Inferior parietal cortex (tissue), 1 donor: Measurements from ENCODE around the gene BOD1.
A peak's percentile ranks its signal among the peaks of the same experiment; 100 is the strongest.

Experiments
- DNase-seq: peaks from one replicate; pipeline ENCODE4 v3.0.0-alpha.2; 2016; ENCODE audit errors: extremely low spot score

The BOD1 gene

DNA sequence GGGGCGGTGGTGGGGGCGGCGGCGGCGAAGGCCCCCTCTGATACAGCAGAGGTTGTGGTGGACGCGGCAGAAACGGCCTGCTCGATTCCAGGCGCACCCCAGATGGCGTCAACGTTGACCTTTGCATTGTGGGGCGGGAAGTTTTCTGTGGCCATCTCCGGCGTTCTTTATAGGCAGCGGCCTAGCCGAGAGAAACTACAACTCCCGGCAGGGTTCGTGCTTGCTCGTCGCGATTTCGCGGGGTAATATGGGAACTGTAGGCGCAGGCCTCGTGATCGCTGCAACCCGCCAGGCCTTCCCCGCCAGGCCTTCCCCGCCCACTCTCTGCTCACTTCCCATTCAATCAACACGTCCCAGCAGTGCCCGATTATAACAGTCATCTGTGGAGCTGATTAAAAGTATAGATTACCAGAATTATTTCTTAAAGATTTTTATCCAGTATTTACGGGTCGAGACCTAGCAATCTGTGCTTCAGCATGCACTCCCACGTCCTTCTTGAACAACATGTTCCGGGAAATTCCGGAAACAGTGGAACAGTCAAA lies at the start of gene BOD1:
Gene BOD1, minus strand, starts transcription at position 74 of the 542 bp plus-strand sequence. CDS start 214 bp downstream, outside the sequence.
- peak; percentile 97 for DNase-seq

DNA sequence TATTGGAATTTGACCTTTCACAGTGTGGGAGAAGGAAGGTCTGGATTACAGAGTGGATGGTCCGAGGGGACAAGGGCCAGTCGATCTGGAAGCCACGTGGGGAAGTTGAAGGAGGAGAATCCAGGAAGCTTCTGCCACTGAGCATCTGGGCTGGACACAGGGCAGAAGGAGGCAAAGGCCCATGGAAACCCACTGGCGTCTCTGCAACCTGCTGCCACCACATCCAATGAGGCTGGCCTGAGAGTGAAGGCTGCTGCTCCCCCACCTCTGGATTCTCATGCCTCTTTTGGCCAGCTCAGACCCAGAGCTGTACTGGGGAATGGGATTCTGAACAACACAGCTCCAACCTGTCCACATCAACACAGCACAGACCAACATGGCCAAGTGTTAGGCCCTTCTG lies 48.9 kb upstream of the BOD1 start:
- DNase-seq: no peak

- DNase-seq: no peak
Measured at GRCh38 chr5:173664154-173664526, 47.7 kb upstream of the BOD1 start.

GRCh38 chr5:173663352-173664153 lies 47.1 kb upstream of the BOD1 start:
- DNase-seq: no peak

- DNase-seq: no peak
Measured at GRCh38 chr5:173662581-173663351, 46.3 kb upstream of the BOD1 start.

- DNase-seq: no peak
Measured at GRCh38 chr5:173660481-173661280, 44.2 kb upstream of the BOD1 start.

DNA sequence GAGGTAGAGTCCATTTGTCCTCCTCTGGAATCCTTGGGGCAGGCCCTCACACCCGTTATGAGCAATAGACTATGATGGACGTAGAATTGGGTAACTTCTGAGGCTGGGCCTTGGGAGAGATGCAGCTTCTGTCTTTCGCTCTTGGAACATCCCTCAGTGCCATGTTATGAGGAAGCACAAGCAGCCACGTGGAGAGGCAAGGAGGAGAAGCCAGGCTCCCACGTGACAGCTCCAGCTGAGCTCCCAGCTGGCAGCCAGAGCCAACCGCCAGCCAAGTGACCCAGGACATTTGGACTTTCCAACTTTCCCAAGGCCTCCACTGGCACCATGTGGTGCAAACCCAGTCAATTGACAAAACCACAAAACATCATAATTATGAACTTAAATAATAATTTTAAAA lies 43.0 kb upstream of the BOD1 start:
- no peak for DNase-seq

DNA sequence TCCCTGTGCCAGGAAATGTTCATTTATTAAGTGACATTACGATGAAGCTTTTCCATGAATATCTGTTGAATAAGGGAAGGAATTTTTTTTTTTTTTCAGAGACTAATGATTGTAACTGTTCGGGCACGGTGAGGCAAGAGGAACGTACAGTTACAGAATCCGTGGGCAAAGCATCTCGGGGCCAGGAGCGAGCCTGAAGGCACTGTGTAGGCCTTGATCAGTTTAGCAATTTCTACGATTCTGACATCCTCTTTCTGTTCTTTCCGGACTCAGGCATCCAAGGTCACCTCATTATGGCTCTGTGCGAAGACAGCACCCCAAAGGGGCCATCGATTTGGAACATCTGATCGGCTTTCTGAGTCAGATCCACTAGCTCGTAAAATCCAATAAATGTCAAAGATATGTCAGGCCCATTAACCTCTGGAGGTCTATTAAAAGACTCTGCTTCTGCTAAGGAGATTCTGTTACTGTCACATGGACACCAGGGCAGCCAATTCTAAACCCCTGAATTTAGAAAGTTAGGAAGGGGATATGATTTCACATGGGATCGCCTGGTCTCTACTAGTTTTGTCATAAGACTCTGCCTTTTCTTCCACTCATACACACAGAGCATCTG lies 41.4 kb upstream of the BOD1 start:
- no peak for DNase-seq

- DNase-seq: no peak
Measured at GRCh38 chr5:173655196-173655797, 38.8 kb upstream of the BOD1 start.

- DNase-seq: no peak
Measured at GRCh38 chr5:173653822-173654523, 37.5 kb upstream of the BOD1 start.

DNA sequence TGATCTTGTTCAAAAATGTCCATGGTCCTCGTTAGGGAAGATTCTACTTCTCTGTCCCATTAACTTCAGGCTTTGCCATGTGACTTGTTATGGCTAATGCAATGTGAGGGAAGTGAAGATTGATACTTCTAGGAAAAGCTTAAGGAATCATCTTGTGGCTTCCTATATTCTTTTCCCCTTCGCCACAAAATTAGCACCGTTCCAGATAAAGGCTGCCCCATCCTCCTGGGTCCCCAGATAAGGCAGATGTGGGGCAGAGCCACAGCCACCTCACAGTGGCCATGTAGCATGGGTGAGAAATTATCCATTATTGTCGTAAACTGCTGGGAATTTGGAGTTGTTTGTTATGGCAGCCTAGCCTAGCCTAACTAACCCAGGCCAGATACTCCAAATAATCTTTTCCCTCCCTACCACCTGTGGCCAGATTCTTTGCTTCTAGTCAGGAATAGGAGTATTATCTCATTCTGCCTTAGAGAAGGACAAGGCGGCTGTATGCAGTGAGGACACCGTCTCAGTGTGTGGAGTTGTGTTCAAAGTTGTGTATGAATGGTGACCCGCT lies 31.9 kb upstream of the BOD1 start:
- no peak for DNase-seq

- no peak for DNase-seq
Measured at GRCh38 chr5:173646692-173647091, 30.2 kb upstream of the BOD1 start.

GRCh38 chr5:173645890-173646574 lies 29.6 kb upstream of the BOD1 start:
- DNase-seq: no peak

GRCh38 chr5:173645437-173645807 lies 29.0 kb upstream of the BOD1 start:
- DNase-seq: no peak

- DNase-seq: no peak
Measured at GRCh38 chr5:173644673-173645436, 28.4 kb upstream of the BOD1 start.

GRCh38 chr5:173643964-173644363 lies 27.5 kb upstream of the BOD1 start:
- DNase-seq: peak; percentile 78

- no peak for DNase-seq
Measured at GRCh38 chr5:173642895-173643481, 26.5 kb upstream of the BOD1 start.

DNA sequence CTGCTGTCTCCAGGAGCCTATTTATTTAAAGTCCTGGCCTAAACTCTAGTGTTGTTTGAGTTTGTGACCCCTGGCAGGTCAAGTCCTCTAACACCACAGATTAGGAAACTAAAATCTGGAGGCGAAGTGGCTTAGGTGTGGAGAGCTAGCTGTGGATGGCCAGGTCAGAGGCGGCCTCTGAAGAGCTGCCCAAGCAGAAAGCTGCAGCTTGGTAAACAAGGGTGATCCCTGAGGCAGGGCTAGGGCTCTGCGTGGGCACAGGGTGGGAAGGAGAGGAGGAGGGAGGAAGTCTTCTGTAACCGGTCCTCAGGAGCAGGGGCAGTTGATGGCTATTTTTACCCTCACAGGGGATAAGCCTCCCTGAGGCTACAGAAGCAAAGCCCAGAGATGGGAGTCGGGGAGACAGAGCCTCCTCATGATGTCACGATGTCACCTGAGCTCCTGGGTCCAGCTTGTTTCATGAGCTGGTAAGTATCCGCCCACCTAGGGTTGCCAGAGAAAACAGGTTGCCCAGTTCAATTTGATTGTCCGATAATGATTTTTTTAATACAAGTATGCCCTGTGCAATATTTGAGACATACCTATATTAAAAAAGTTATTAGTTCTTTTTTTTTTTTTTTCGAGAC lies 25.9 kb upstream of the BOD1 start:
- DNase-seq: no peak
